Subcutaneous adipose tissue (tissue), 4 donors: ENCODE data around the gene POP4. TPM values are rescaled to one million over a fixed set of nuclear protein-coding genes. Genes with fewer than 3 reads are reported as not detected.

Source experiments
- total RNA-seq, 4 donors: library from RNA; depleted of rRNA; stranded (reverse); fragments of >200 nt; gene quantifications; one replicate each; pipeline ENCODE4 v1.1.0, GENCODE V29; 2016
- TF ChIP-seq, protein P1 (sequence below): fragments of 450-650 bp; IDR thresholded peaks from one replicate; pipeline ENCODE4 v1.5.1; 2016; ENCODE audit warnings: low read depth, mild to moderate bottlenecking, control low read depth, antibody characterized with exemption, moderate library complexity

Gene POP4
- total RNA-seq, 4 donors from 2014 or later = 44.4 to 72.7 (median 65.1) TPM

GRCh38 chr19:29645911-29646310, 39.8 kb downstream of the POP4 start:
- TF ChIP-seq, protein P1, sequence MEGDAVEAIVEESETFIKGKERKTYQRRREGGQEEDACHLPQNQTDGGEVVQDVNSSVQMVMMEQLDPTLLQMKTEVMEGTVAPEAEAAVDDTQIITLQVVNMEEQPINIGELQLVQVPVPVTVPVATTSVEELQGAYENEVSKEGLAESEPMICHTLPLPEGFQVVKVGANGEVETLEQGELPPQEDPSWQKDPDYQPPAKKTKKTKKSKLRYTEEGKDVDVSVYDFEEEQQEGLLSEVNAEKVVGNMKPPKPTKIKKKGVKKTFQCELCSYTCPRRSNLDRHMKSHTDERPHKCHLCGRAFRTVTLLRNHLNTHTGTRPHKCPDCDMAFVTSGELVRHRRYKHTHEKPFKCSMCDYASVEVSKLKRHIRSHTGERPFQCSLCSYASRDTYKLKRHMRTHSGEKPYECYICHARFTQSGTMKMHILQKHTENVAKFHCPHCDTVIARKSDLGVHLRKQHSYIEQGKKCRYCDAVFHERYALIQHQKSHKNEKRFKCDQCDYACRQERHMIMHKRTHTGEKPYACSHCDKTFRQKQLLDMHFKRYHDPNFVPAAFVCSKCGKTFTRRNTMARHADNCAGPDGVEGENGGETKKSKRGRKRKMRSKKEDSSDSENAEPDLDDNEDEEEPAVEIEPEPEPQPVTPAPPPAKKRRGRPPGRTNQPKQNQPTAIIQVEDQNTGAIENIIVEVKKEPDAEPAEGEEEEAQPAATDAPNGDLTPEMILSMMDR = no peak

DNA sequence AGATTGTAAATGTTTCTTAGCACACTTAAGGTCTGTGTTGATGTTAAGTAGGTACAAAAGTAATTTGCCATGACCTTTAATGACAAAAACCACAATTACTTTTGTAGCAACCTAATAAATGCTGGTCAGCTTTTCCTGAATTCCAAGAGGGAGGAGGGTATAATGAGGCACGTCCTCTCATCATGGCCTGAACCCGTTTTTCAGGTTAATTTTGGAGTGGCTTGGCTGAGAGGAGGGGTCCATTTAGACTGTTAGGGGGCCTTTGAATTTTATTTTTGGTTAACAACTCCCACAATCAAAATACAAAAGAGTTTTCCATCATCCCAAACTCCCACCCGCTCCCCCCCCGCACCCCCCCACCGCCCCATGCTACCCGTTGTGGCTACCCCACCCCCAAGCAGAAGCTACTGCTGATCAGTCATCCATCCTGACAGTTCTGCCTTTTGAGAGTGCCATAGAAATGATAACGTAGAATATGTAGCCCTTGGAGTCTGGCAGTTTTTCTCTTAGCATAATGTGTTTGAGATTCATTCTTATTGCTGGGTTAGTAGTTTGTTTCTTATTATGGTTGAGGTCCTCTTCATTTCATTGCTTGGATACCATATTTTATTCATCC, 44.8 kb downstream of the POP4 start:
- TF ChIP-seq, protein P1 = no peak

DNA sequence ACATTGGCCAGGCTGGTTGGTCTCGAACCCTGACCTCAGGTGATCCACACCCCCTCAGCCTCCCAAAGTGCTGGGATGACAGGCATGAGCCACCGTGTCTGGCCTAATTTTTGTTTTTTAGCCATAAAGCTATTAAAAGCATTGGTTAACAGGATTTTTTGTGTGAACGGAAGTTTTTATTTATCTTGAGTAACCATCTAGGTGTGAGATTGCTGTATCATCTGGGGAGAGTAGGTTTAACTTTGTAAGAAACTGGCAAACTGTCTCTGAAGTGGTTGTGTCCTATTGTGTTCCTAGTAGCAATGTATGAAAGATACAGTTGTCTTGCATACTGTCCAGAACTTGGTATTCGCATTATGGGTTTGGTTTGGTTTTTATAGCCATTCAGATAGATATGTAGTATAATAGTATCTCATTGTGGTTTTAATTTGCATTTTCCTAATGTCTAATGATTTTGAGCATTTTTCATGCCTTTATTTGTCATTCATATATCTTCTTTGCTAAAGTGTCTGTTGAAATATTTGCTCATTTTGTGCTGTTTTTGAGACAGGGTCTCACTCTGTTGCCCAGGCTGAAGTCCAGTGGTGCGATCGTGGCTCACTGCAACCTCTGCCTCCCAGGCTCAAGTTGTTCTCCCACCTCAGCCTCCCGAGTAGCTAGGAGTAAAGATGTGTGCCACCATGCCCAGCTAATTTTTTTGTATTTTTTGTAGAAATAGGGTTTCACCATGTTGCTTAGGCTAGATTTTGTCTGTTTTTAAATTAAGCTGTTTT, 45.7 kb downstream of the POP4 start:
- TF ChIP-seq, protein P1 = no peak

DNA sequence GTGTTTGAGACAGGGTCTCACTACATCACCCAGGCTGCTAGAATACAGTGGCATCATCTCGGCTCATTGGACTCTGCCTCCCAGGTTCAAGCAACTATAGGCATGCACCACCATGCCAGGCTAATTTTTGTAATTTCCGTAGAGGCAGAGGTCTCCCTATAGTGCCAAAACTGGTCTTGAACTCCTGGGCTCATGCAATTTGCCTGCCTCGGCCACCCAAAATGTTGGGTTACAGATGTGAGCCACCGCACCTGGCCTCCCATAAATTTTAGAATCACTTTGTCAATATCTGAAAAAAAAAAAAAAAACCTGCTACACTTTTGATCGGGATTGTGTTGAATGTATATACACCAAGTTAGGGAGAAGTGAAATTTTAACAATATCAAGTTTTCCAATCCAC, 47.3 kb downstream of the POP4 start:
- TF ChIP-seq, protein P1 = no peak

DNA sequence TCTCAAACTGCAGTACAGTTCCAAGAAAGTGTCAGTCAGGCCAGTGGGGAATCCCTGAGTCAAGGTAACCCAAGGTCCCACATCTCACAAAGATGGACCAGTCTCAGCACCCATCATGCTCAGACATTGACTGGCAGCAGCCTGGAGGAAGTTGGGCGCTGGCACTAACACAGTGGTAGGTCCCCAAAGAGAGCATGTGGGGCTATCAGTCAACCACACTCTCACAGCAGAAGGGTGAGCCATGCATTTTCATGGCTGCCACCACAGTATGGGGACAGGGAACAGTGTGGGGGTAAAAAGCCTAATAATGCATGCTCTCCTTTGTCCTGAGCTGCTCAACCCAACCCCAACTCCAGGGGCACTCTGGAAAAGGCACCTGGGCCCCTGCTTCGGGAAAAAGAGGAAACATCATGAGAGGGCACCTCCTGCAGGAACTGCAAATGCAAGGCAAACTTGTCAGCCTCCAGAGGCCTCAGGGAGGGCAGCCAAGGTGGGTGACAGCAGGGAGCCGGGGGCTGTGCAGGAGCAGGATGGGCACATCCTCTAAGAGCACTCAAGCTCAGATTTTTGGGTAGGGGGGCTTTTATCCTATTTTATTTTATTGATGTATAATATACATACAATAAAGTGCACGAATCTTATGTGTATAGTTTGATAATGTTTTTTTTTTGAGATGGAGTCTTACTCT, 49.7 kb downstream of the POP4 start:
- TF ChIP-seq, protein P1 = no peak

DNA sequence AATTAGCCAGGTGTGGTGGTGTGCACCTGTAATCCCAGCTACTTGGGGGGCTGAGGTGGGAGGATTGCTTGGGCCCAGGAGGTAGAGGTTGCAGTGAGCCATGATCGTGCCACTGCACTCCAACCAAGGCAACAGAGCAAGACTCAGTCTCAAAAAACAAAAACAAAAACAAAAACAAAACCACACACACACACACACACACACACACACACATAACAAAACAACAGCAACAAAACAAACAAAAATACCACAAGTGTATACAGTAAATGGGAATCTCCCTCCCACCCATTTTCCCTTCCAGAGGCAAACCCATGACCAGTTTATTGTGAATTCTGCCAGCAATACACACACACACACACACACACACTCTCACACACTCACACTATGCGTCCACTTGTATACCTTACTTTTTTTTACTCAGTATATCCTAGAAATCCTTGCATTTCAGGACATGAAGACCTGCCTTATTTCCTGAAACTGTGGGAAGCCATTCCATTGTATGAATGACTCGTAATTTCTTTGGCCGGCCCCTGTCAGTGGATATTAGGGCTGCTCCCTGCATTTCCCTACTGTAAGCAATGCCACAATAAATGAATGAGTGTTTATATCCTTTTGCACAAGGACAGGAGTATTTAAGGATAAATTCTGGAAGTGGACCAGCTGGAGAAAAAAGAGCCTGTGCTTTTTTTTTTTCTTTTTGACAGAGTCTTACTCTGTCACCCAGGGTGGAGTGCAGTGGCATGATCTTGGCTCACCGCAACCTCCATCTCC, 52.3 kb downstream of the POP4 start:
- TF ChIP-seq, protein P1 = no peak
